NT2/D1 (cell line): ENCODE results near the gene EXD2.
"Not testable (repeated sequence)": the region's sequence is repeated elsewhere in the genome, so short reads cannot be mapped to it uniquely, and the experiment has no call there.

Experiments
- DNase-seq: peaks from one replicate; pipeline ENCODE4 v3.0.0-alpha.2; 2011; ENCODE audit warnings: low read depth, low spot score
- H3K27me3 ChIP-seq: 2 replicates; pipeline ENCODE4 v1.6.0; 2011; ENCODE audit warnings: mild to moderate bottlenecking; ENCODE audit not compliant: insufficient read length, insufficient read depth
- H3K36me3 ChIP-seq: 2 replicates; pipeline ENCODE4 v1.6.1; 2011; ENCODE audit warnings: mild to moderate bottlenecking, low read length, mixed read lengths; ENCODE audit not compliant: insufficient read depth, insufficient read length
- H3K4me1 ChIP-seq: 2 replicates; pipeline ENCODE4 v1.5.1; 2011; ENCODE audit not compliant: insufficient read depth, insufficient read length
- H3K4me3 ChIP-seq: 2 replicates; pipeline ENCODE4 v1.5.1; 2011; ENCODE audit warnings: low read depth; ENCODE audit not compliant: insufficient read length
- H3K9ac ChIP-seq: 2 replicates; pipeline ENCODE4 v1.6.0; 2011; ENCODE audit warnings: low read depth; ENCODE audit not compliant: insufficient read length
- H3K9me3 ChIP-seq: 2 replicates; pipeline ENCODE4 v1.5.1; 2011; ENCODE audit warnings: mild to moderate bottlenecking, low read length; ENCODE audit not compliant: insufficient read depth
- SUZ12 ChIP-seq: IDR thresholded peaks from 2 replicates; pipeline ENCODE4 v1.6.1; 2011; ENCODE audit not compliant: insufficient read length, insufficient read depth; ENCODE audit errors: extremely low read depth
- YY1 ChIP-seq: IDR thresholded peaks from 2 replicates; pipeline ENCODE4 v1.6.1; 2011; ENCODE audit not compliant: insufficient read length, insufficient read depth
- ZNF274 ChIP-seq: IDR thresholded peaks from 2 replicates; pipeline ENCODE4 v1.6.1; 2011; ENCODE audit warnings: mild to moderate bottlenecking, low read depth, low read length

EXD2 gene

GRCh38 chr14:69170839-69171238 is 20.5 kb upstream of the EXD2 start:
- H3K4me3 ChIP-seq, result no peak overlapping the region
- H3K9me3 ChIP-seq, result no peaks in the 10 kb centered on the region
- no peaks in the 10 kb centered on the region for H3K27me3 ChIP-seq
- no peak overlapping the region for H3K9ac ChIP-seq
- no peak for DNase-seq
- H3K4me1 ChIP-seq, result no peaks in the 10 kb centered on the region
- no peak for TF ChIP-seq SUZ12
- no peak for TF ChIP-seq YY1
- TF ChIP-seq ZNF274, result no peak
- H3K36me3 ChIP-seq, result no peaks in the 10 kb centered on the region

- no peak for TF ChIP-seq YY1
- TF ChIP-seq ZNF274, result no peak
- no peak for TF ChIP-seq SUZ12
- Histone ChIP-seq H3K36me3 (no peaks in the 10 kb centered on the region), H3K9me3 (no peaks in the 10 kb centered on the region), H3K9ac (no peak overlapping the region), H3K4me1 (no peaks in the 10 kb centered on the region), H3K27me3 (no peaks in the 10 kb centered on the region), H3K4me3 (no peak overlapping the region)
- no peak for DNase-seq
Measured at GRCh38 chr14:69171569-69171968, 19.7 kb upstream of the EXD2 start.

GRCh38 chr14:69175130-69175529 is 16.2 kb upstream of the EXD2 start:
- Histone ChIP-seq H3K9me3 (no peaks in the 10 kb centered on the region), H3K4me3 (no peak overlapping the region), H3K36me3 (no peaks in the 10 kb centered on the region), H3K4me1 (no peaks in the 10 kb centered on the region), H3K9ac (no peak overlapping the region), H3K27me3 (no peaks in the 10 kb centered on the region)
- no peak for DNase-seq
- TF ChIP-seq SUZ12, result no peak
- no peak for TF ChIP-seq ZNF274
- no peak for TF ChIP-seq YY1

- no peaks in the 10 kb centered on the region for H3K9me3 ChIP-seq
- no peak overlapping the region for H3K9ac ChIP-seq
- H3K4me1 ChIP-seq, result peaks cover 2% of the 10 kb centered on the region
- DNase-seq, result no peak
- H3K36me3 ChIP-seq, result no peaks in the 10 kb centered on the region
- TF ChIP-seq ZNF274 (no peak), YY1 (no peak), SUZ12 (no peak)
- H3K27me3 ChIP-seq, result no peaks in the 10 kb centered on the region
- H3K4me3 ChIP-seq, result no peak overlapping the region
Measured at GRCh38 chr14:69181491-69181890, 9.8 kb upstream of the EXD2 start.

- not testable (repeated sequence) for H3K4me3 ChIP-seq, H3K27me3 ChIP-seq, DNase-seq, H3K4me1 ChIP-seq, H3K36me3 ChIP-seq, H3K9me3 ChIP-seq, H3K9ac ChIP-seq
Measured at GRCh38 chr14:69182580-69182979, 8.7 kb upstream of the EXD2 start.

- Histone ChIP-seq H3K9me3 (no peaks in the 10 kb centered on the region), H3K27me3 (no peaks in the 10 kb centered on the region), H3K4me3 (no peak overlapping the region), H3K36me3 (no peaks in the 10 kb centered on the region), H3K9ac (no peak overlapping the region), H3K4me1 (peaks cover 2% of the 10 kb centered on the region)
- no peak for TF ChIP-seq SUZ12
- TF ChIP-seq YY1, result no peak
- TF ChIP-seq ZNF274, result no peak
- peak; percentile 32 for DNase-seq
Measured at GRCh38 chr14:69183735-69184134, 7.6 kb upstream of the EXD2 start.

GRCh38 chr14:69190191-69190590 is 1.1 kb upstream of the EXD2 start:
- no peak for TF ChIP-seq ZNF274
- TF ChIP-seq YY1, result no peak
- no peak for TF ChIP-seq SUZ12
- H3K9me3 ChIP-seq, result no peaks in the 10 kb centered on the region
- no peaks in the 10 kb centered on the region for H3K36me3 ChIP-seq
- no peak for DNase-seq
- H3K9ac ChIP-seq, result no peak overlapping the region
- no peaks in the 10 kb centered on the region for H3K4me1 ChIP-seq
- no peaks in the 10 kb centered on the region for H3K27me3 ChIP-seq
- H3K4me3 ChIP-seq, result no peak overlapping the region

GRCh38 chr14:69193721-69194120 is 2.4 kb downstream of the EXD2 start:
- H3K9ac ChIP-seq, result no peak overlapping the region
- no peaks in the 10 kb centered on the region for H3K4me1 ChIP-seq
- H3K4me3 ChIP-seq, result no peak overlapping the region
- H3K27me3 ChIP-seq, result no peaks in the 10 kb centered on the region
- DNase-seq, result no peak
- no peaks in the 10 kb centered on the region for H3K9me3 ChIP-seq
- no peaks in the 10 kb centered on the region for H3K36me3 ChIP-seq
- TF ChIP-seq ZNF274 (no peak), YY1 (no peak), SUZ12 (no peak)
